ENCODE measurements around the gene BABAM2.

GRCh38 chr2:28358668-28359201, 468.2 kb downstream of the BABAM2 start:
- TF ChIP-seq CTCF (IDR thresholded peaks at IDR 0.05; ENCODE audit: low read depth, low read length) (no peak), POLR2A (IDR thresholded peaks at IDR 0.05; ENCODE audit: extremely low read depth, insufficient read length) (no peak), MYC (IDR thresholded peaks at IDR 0.05; ENCODE audit: low read depth, low read length) (no peak)
